HEK293T (cell line): ENCODE results near the gene SCNN1B.

Experiments used
- ELF4 ChIP-seq: fragments of 450-650 bp; IDR thresholded peaks from 2 replicates; pipeline ENCODE4 v1.6.1; 2017; ENCODE audit warnings: antibody characterized with exemption
- TARDBP ChIP-seq: fragments of 450-650 bp; IDR thresholded peaks from 2 replicates; pipeline ENCODE4 v1.6.1; 2016
- ZNF384 ChIP-seq: fragments of 450-650 bp; IDR thresholded peaks from 2 replicates; pipeline ENCODE4 v1.6.1; 2016

DNA sequence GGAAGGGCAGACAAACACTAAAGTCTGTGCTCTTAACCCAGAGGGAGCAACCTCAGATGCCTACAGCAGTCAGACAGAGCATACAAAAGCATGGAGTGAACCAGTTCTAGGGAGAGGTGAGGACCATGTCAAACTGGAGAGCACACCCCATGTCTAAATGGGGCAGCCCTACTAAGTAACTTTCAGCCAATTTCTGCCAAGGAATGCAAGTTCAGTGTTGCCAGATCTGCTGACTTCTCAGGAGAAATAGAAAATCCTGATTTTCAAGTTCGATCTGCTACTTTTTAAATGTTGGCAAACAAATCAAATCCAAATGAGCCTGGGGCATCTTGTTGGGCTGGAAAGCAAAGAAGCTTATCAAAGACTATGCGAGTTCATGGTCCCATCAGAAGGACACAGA lies 17.5 kb upstream of the SCNN1B start:
- no peak for TF ChIP-seq TARDBP
- no peak for TF ChIP-seq ELF4
- no peak for TF ChIP-seq ZNF384
